Measurements from ENCODE around the gene CKS2. TPM values are rescaled to one million over a fixed set of nuclear protein-coding genes. Genes with fewer than 3 reads are reported as not detected.
"Not testable (repeated sequence)": the region's sequence is repeated elsewhere in the genome, so short reads cannot be mapped to it uniquely, and the experiment has no call there.

Gene CKS2
- total and polyA plus RNA-seq, 8 donors: 1.4 to 84.0 (median 39.1) TPM; not detected in 2

DNA sequence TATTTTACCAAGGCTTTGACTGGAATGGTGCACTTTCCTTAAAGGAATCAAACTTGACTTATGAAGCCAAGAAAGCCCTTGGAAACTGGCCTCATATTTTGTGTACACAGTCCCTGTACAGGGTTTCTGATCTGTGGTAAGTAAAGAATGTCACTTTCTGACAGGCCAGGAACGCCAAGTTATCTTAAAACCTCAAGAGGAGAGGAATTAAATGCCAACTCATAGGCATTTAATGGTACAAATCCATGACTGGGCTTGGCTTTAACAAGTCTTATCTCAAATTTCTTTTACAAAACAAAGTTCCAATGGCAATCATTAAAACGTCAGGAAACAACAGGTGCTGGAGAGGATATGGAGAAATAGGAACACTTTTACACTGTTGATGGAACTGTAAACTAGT, 9.0 kb upstream of the CKS2 start:
- peak overlapping the region in 2 of 5 donors; percentile 18 to 25 for H3K27ac ChIP-seq
- DNase-seq; H3K4me1 ChIP-seq; H3K27me3 ChIP-seq; H3K4me3 ChIP-seq; H3K36me3 ChIP-seq; intact Hi-C loops (cut with DNase I; ENCODE audit: low total_unique reads); H3K9me3 ChIP-seq: not testable (repeated sequence)
- peak in 1 of 3 donors; percentile 44 for TF ChIP-seq POLR2AphosphoS5 (IDR thresholded peaks at IDR 0.05)
- 28 to 70% (median 38%) methylated on average over 2 of the region's 2 CpGs for WGBS, 5 donors

DNA sequence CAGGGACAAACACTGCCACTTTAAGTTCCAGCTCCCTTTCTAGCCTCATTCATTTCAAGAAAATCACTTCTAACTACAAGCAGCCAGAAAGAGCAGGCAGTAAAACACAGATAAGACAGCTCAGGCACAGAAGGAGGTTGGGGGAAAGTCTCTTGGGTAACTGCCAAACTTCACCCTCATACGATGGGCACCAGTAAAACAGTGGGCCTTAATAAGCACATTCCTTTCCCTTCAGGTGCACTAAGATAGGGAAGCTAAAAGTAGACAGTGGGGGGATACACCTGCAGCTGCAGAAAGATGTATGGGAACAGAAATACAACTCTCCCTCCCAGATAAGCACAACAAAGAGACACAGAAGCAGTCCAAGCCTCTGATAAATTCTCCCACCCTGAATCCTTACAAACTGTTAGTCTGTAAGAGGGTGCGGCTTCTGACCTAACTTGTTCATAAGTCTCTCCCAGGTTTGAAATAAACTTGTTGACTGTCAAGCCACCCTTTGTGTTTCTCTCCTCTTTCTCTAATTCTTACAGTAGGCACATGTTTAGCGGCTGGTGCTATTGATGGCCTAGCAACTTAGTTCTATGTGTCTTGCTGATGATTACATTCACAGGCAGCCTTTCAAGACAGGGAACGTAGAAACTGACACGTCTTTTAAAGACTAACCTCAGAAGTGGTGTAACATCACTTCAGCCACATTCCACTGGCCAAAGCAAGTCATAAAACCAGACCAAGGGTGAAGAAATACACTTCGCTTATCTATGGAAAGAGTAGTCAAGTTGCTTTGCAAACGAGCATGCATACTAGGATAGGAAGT, 6.8 kb upstream of the CKS2 start:
- intact Hi-C loops (cut with DNase I; ENCODE audit: low total_unique reads): no loop called here
- Histone ChIP-seq H3K27me3 (no peaks in the 10 kb centered on the region), H3K9me3 (no peaks in the 10 kb centered on the region), H3K36me3 (no peaks in the 10 kb centered on the region), H3K27ac (no peak overlapping the region), H3K4me1 (peaks cover 0 to 10% (median under 1%) of the 10 kb centered on the region in 4 donors), H3K4me3 (no peak overlapping the region)
- DNase-seq: no peak
- TF ChIP-seq, protein P1, sequence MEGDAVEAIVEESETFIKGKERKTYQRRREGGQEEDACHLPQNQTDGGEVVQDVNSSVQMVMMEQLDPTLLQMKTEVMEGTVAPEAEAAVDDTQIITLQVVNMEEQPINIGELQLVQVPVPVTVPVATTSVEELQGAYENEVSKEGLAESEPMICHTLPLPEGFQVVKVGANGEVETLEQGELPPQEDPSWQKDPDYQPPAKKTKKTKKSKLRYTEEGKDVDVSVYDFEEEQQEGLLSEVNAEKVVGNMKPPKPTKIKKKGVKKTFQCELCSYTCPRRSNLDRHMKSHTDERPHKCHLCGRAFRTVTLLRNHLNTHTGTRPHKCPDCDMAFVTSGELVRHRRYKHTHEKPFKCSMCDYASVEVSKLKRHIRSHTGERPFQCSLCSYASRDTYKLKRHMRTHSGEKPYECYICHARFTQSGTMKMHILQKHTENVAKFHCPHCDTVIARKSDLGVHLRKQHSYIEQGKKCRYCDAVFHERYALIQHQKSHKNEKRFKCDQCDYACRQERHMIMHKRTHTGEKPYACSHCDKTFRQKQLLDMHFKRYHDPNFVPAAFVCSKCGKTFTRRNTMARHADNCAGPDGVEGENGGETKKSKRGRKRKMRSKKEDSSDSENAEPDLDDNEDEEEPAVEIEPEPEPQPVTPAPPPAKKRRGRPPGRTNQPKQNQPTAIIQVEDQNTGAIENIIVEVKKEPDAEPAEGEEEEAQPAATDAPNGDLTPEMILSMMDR (IDR thresholded peaks at IDR 0.05): no peak
- 79 to 85% (median 82%) methylated on average over 7 of the region's 7 CpGs for WGBS, 5 donors

DNA sequence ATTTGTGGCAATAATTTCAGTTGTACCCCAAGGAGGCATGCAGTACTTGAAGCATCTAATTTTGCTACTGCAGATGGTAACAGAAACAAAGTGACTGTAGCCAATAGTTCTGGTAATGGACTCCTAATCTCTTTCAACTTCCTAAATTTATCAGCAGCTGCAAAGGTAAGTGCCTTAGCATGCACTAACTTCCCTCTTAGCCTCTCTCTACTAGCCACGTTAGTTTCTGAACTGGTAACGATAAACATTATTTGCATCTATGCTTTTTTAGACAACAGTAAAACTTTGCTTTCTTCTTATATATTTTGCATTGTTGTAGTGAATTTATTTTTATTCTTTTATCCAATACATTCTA, 6.2 kb upstream of the CKS2 start:
- Histone ChIP-seq H3K27ac (no peak overlapping the region), H3K4me1 (peaks cover 5 to 16% (median 7%) of the 10 kb centered on the region in 4 donors), H3K36me3 (no peaks in the 10 kb centered on the region), H3K4me3 (no peak overlapping the region), H3K27me3 (no peaks in the 10 kb centered on the region), H3K9me3 (no peaks in the 10 kb centered on the region)
- intact Hi-C loops (cut with DNase I; ENCODE audit: low total_unique reads): no loop called here
- WGBS, 5 donors: 68 to 83% (median 78%) methylated on average over 2 of the region's 2 CpGs
- DNase-seq: no peak
- TF ChIP-seq EP300 (IDR thresholded peaks at IDR 0.05): no peak
- TF ChIP-seq POLR2AphosphoS5 (IDR thresholded peaks at IDR 0.05): no peak
- no peak for TF ChIP-seq POLR2A (IDR thresholded peaks at IDR 0.05)

DNA sequence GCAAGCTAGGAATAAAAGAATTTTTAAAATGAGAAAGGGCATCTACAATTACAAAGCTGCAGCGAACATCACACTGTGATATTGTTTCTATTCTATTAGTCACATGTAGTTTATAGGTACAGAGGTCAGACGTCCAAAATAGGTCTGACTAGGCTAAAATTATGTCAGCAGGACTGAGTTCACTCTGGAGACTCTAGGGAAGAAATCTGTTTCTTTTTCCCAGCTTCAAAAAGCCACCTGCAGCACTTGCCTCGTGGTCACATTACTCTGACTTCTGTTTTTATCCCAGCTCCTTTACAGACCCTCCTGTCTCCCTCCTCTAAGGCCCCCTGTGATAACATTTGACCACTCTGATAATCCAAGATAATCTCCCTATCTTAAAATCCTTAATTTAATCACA, 5.1 kb upstream of the CKS2 start:
- no peak overlapping the region for H3K4me3 ChIP-seq
- DNase-seq: no peak
- no peaks in the 10 kb centered on the region for H3K27me3 ChIP-seq
- no peak for TF ChIP-seq POLR2A (IDR thresholded peaks at IDR 0.05)
- TF ChIP-seq, protein P1 (IDR thresholded peaks at IDR 0.05): no peak
- no peak for TF ChIP-seq EP300 (IDR thresholded peaks at IDR 0.05)
- TF ChIP-seq POLR2AphosphoS5 (IDR thresholded peaks at IDR 0.05): no peak
- H3K27ac ChIP-seq: no peak overlapping the region
- intact Hi-C loops (cut with DNase I; ENCODE audit: low total_unique reads): no loop called here
- 55 to 79% (median 63%) methylated on average over 3 of the region's 3 CpGs for WGBS, 5 donors
- H3K4me1 ChIP-seq: peaks cover 8 to 18% (median 9%) of the 10 kb centered on the region in 4 donors
- no peaks in the 10 kb centered on the region for H3K9me3 ChIP-seq
- no peaks in the 10 kb centered on the region for H3K36me3 ChIP-seq

DNA sequence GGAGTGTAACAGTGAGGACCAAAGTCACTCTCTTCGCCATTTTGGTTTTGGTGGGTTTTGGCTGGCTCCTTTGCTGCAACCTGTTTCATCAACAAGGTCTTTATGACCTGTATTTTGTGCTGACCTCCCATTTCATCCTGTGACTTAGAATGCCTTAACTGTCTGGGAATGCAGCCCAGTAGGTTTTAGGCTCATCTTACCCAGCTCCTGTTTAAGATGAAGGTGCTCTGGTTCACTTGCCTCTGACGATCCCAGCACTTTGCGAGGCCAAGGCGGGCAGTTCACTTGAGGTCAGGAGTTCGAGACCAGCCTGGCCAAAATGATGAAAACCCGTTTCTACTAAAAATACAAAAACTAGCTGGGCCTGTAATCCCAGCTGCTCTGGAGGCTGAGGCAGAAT, 1.8 kb upstream of the CKS2 start:
- H3K27ac ChIP-seq: peak overlapping the region in 4 of 5 donors; percentile 98 to 100 (median 99)
- H3K4me3 ChIP-seq: no peak overlapping the region
- TF ChIP-seq POLR2AphosphoS5 (IDR thresholded peaks at IDR 0.05) (no peak), EP300 (IDR thresholded peaks at IDR 0.05) (no peak), POLR2A (IDR thresholded peaks at IDR 0.05) (no peak)
- TF ChIP-seq, protein P1 (IDR thresholded peaks at IDR 0.05): no peak
- no peaks in the 10 kb centered on the region for H3K27me3 ChIP-seq
- no peaks in the 10 kb centered on the region for H3K36me3 ChIP-seq
- intact Hi-C loops (cut with DNase I; ENCODE audit: low total_unique reads): no loop called here
- peaks cover 22 to 39% (median 30%) of the 10 kb centered on the region in 4 donors for H3K4me1 ChIP-seq
- DNase-seq: no peak
- H3K9me3 ChIP-seq: no peaks in the 10 kb centered on the region
- 80 to 89% (median 85%) methylated on average over 6 of the region's 6 CpGs for WGBS, 5 donors
